ENCODE measurements around the gene OR4E2.

GRCh38 chr14:21694425-21694824 lies 40.8 kb downstream of the OR4E2 start:
- TF ChIP-seq SMC3 (IDR thresholded peaks at IDR 0.05; ENCODE audit: low read depth, low read length) (no peak), CHD2 (IDR thresholded peaks at IDR 0.05; ENCODE audit: low read length, partially characterized antibody) (no peak), EP300 (IDR thresholded peaks at IDR 0.05; ENCODE audit: borderline replicate concordance in 1 of 2, low read depth in 1 of 2, low read length in 1 of 2) (no peak), MAX (IDR thresholded peaks at IDR 0.05; ENCODE audit: low read depth) (no peak), POLR2AphosphoS5 (IDR thresholded peaks at IDR 0.05; ENCODE audit: low read depth, low read length) (no peak), EZH2phosphoT487 (IDR thresholded peaks at IDR 0.05; ENCODE audit: borderline replicate concordance, low read depth) (no peak), TAF1 (IDR thresholded peaks at IDR 0.05; ENCODE audit: borderline replicate concordance, low read depth, low read length) (no peak), SIN3A (IDR thresholded peaks at IDR 0.05; ENCODE audit: borderline replicate concordance, low read depth, low read length) (no peak), RAD21 (IDR thresholded peaks at IDR 0.05; ENCODE audit: low read length) (no peak), NRF1 (IDR thresholded peaks at IDR 0.05; ENCODE audit: low read depth, low read length) (no peak), JUND (IDR thresholded peaks at IDR 0.05) (no peak), NFIC (IDR thresholded peaks at IDR 0.05; ENCODE audit: borderline replicate concordance) (no peak)
- TF ChIP-seq, protein P1, sequence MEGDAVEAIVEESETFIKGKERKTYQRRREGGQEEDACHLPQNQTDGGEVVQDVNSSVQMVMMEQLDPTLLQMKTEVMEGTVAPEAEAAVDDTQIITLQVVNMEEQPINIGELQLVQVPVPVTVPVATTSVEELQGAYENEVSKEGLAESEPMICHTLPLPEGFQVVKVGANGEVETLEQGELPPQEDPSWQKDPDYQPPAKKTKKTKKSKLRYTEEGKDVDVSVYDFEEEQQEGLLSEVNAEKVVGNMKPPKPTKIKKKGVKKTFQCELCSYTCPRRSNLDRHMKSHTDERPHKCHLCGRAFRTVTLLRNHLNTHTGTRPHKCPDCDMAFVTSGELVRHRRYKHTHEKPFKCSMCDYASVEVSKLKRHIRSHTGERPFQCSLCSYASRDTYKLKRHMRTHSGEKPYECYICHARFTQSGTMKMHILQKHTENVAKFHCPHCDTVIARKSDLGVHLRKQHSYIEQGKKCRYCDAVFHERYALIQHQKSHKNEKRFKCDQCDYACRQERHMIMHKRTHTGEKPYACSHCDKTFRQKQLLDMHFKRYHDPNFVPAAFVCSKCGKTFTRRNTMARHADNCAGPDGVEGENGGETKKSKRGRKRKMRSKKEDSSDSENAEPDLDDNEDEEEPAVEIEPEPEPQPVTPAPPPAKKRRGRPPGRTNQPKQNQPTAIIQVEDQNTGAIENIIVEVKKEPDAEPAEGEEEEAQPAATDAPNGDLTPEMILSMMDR (IDR thresholded peaks at IDR 0.05): no peak
- TF ChIP-seq, protein P2, sequence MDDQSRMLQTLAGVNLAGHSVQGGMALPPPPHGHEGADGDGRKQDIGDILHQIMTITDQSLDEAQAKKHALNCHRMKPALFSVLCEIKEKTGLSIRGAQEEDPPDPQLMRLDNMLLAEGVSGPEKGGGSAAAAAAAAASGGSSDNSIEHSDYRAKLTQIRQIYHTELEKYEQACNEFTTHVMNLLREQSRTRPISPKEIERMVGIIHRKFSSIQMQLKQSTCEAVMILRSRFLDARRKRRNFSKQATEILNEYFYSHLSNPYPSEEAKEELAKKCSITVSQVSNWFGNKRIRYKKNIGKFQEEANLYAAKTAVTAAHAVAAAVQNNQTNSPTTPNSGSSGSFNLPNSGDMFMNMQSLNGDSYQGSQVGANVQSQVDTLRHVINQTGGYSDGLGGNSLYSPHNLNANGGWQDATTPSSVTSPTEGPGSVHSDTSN (IDR thresholded peaks at IDR 0.05): no peak

All from SK-N-SH (cell line).